ENCODE data around the gene NDUFS2. TPM values are rescaled to one million over a fixed set of nuclear protein-coding genes. Genes with fewer than 3 reads are reported as not detected.

Gene NDUFS2
- total and polyA plus RNA-seq, 2 of the 8 experiments (the other 6 are each of a cell fraction or from before 2014, with no cell fraction given): 95.1 to 113 TPM

GRCh38 chr1:161175771-161176453, 26.3 kb upstream of the NDUFS2 start:
- Histone ChIP-seq H3K4ac (replicated peaks; ENCODE audit: insufficient read length, low read depth, low read length) (no peak overlapping the region), H3K4me1 (replicated peaks in 1 of 4; ENCODE audit: control insufficient read depth in 3 of 4, insufficient read depth in 4 of 4, low read length in 3 of 4) (peaks cover 0 to 13% (median under 1%) of the 10 kb centered on the region in 4 experiments; a peak in 3 of 7 replicates), H4K91ac (replicated peaks; ENCODE audit: insufficient read length, low read length) (no peak overlapping the region), H2BK5ac (ENCODE audit: low read depth, low read length) (no peak overlapping the region), H3K4me2 (ENCODE audit: insufficient read depth in 1 of 2, low read depth in 2 of 2, low read length in 2 of 2) (peak overlapping the region; percentile 61 to 93; a peak in 2 of 4 replicates), H3K23ac (ENCODE audit: insufficient read length) (no peak overlapping the region), H2BK20ac (ENCODE audit: low read length) (no peak overlapping the region), H3K9me3 (ENCODE audit: insufficient read depth in 2 of 2, low read depth in 1 of 2, low read length in 1 of 2) (no peaks in the 10 kb centered on the region), H2BK120ac (replicated peaks; ENCODE audit: low read depth, low read length) (no peak overlapping the region), H3K18ac (ENCODE audit: extremely low read depth, low read length) (no peak overlapping the region), H3K79me1 (ENCODE audit: low read depth, low read length) (peaks cover 4% of the 10 kb centered on the region), H4K5ac (ENCODE audit: insufficient read length, low read depth, low read length) (no peak overlapping the region), H4K8ac (ENCODE audit: extremely low read depth, insufficient read depth, low read length) (no peak overlapping the region; the same call in 1 of the 2 replicates), H3K27ac (ENCODE audit: low read depth, low read length) (no peak overlapping the region), H3K36me3 (ENCODE audit: control insufficient read depth in 2 of 4, insufficient read depth in 4 of 4, low read length in 3 of 4) (peaks cover 10 to 39% (median 24%) of the 10 kb centered on the region in 4 experiments), H2AFZ (ENCODE audit: low read length) (no peak overlapping the region), H4K20me1 (replicated peaks in 1 of 2; ENCODE audit: control insufficient read depth in 1 of 2, insufficient read depth in 2 of 2, low read length in 2 of 2) (peaks cover 0 to 6% of the 10 kb centered on the region in 2 experiments), H3K14ac (ENCODE audit: insufficient read length) (no peak overlapping the region), H2BK15ac (ENCODE audit: low read length) (no peak overlapping the region), H3K27me3 (replicated peaks in 1 of 4; ENCODE audit: control insufficient read depth in 3 of 4, extremely low read depth in 1 of 4, insufficient read depth in 3 of 4, low read length in 3 of 4) (no peaks in the 10 kb centered on the region), H2AK5ac (ENCODE audit: low read depth, low read length) (no peak overlapping the region), H3K4me3 (ENCODE audit: extremely low read depth in 1 of 4, insufficient read depth in 2 of 4, low read depth in 3 of 4, low read length in 4 of 4) (peak overlapping the region in 1 of 4 experiments; percentile 85; a peak in 3 of 8 replicates), H3K56ac (replicated peaks; ENCODE audit: insufficient read length, low read depth, low read length) (no peak overlapping the region), H3K23me2 (ENCODE audit: low read depth, low read length) (peaks cover 2% of the 10 kb centered on the region; the same call in 1 of the 2 replicates), H3K79me2 (ENCODE audit: control insufficient read depth in 1 of 2, insufficient read depth in 2 of 2, low read length in 2 of 2) (peaks cover 0 to 4% of the 10 kb centered on the region in 2 experiments; a peak in 1 of 4 replicates), H2BK12ac (ENCODE audit: low read depth, low read length) (no peak overlapping the region), H3K9ac (replicated peaks in 1 of 4; ENCODE audit: extremely low read depth in 1 of 4, low read depth in 3 of 4, low read length in 3 of 4) (no peak overlapping the region)
- ChIA-PET CTCF (ENCODE audit: partially characterized antibody) (interaction anchor here (1.2 to 2.8 kb wide), 4 partner anchors 10 to 50 kb away, joined by 3 to 27 read pairs (median 8); partner anchors contain the start of genes ADAMTS4, PPOX and TOMM40L), POLR2A (ENCODE audit: partially characterized antibody) (interaction anchor here (0.6 to 4.0 kb wide), 14 partner anchors 9 to 146 kb away, joined by 3 to 51 read pairs (median 4); partner anchors contain the start of genes ADAMTS4, APOA2, DEDD and PPOX)
- DNase-seq (ENCODE audit: low read depth in 1 of 2, low spot score in 2 of 2) (no peak), FAIRE-seq (no peak)
- WGBS, 2 experiments (ENCODE audit: extremely low coverage in 1 of 2, insufficient coverage in 1 of 2, insufficient read length in 1 of 2, insufficient replicate concordance in 2 of 2, low coverage in 1 of 2, low lambda C conversion rate in 2 of 2, missing lambda C conversion rate in 1 of 2): 79% methylated on average over 10 of the region's 10 CpGs; no CpG with 5 or more reads in 1 of the 2 experiments
- TF ChIP-seq SIX5 (IDR thresholded peaks at IDR 0.05; ENCODE audit: low read depth, low read length) (no peak), TAF7 (optimal IDR thresholded peaks at IDR 0.05; ENCODE audit: borderline replicate concordance, low read depth, low read length) (no peak), TCF12 (IDR thresholded peaks at IDR 0.05; ENCODE audit: low read depth, low read length) (no peak), SP1 (IDR thresholded peaks at IDR 0.05; ENCODE audit: low read depth, low read length) (no peak), BACH1 (IDR thresholded peaks at IDR 0.05; ENCODE audit: low read length) (no peak), KDM4A (IDR thresholded peaks at IDR 0.05; ENCODE audit: low read depth, low read length, severe bottlenecking) (no peak), TAF1 (IDR thresholded peaks at IDR 0.05; ENCODE audit: low read depth, low read length) (no peak), POLR2AphosphoS5 (IDR thresholded peaks at IDR 0.05; ENCODE audit: low read depth, low read length) (no peak), POLR2A (IDR thresholded peaks at IDR 0.05; ENCODE audit: control extremely low read depth in 1 of 2, low read depth in 2 of 2, low read length in 2 of 2) (no peak), CHD1 (IDR thresholded peaks at IDR 0.05; ENCODE audit: low read depth, low read length) (no peak), CEBPB (IDR thresholded peaks at IDR 0.05; ENCODE audit: low read depth, low read length) (no peak)
- TF ChIP-seq, protein P1, sequence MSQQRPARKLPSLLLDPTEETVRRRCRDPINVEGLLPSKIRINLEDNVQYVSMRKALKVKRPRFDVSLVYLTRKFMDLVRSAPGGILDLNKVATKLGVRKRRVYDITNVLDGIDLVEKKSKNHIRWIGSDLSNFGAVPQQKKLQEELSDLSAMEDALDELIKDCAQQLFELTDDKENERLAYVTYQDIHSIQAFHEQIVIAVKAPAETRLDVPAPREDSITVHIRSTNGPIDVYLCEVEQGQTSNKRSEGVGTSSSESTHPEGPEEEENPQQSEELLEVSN (IDR thresholded peaks at IDR 0.05): no peak
- TF ChIP-seq, protein P2, sequence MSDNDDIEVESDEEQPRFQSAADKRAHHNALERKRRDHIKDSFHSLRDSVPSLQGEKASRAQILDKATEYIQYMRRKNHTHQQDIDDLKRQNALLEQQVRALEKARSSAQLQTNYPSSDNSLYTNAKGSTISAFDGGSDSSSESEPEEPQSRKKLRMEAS (IDR thresholded peaks at IDR 0.05): no peak

Measured in H1 (cell line).